ENCODE results near the gene PLA2G2C.

PLA2G2C gene

DNA sequence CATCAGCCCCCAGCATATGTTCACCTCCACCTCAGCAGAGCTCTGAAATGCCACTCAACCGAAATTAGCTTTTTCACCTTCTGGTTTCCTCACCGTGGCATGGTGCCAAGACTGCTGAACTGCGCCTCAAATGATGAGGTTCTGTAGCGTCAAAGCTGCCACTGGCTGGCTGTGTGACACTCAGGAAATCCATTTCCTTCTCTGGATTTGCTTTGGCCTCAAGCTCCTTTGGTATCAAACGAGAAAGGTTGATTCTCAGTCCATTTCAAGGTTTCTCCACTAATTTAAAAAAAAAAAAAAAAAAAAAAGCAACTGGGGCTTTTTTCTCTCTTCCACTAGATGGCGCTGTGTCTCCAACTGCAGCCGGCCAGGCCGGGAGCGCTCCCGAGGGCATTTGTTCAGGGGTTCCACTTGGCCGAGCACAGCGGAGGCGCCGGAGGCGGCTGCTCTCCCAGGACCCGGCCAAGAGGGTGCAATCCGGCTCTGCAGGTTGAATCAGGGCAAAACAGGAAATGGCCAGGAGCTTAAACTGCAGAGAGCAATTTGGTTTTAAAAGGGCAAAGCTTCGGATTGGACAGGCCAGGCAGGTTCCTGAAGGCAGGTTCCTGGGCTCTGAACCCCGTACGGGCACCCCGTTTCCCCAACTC lies 26.5 kb upstream of the PLA2G2C start (continued):
- TF ChIP-seq, protein P1, sequence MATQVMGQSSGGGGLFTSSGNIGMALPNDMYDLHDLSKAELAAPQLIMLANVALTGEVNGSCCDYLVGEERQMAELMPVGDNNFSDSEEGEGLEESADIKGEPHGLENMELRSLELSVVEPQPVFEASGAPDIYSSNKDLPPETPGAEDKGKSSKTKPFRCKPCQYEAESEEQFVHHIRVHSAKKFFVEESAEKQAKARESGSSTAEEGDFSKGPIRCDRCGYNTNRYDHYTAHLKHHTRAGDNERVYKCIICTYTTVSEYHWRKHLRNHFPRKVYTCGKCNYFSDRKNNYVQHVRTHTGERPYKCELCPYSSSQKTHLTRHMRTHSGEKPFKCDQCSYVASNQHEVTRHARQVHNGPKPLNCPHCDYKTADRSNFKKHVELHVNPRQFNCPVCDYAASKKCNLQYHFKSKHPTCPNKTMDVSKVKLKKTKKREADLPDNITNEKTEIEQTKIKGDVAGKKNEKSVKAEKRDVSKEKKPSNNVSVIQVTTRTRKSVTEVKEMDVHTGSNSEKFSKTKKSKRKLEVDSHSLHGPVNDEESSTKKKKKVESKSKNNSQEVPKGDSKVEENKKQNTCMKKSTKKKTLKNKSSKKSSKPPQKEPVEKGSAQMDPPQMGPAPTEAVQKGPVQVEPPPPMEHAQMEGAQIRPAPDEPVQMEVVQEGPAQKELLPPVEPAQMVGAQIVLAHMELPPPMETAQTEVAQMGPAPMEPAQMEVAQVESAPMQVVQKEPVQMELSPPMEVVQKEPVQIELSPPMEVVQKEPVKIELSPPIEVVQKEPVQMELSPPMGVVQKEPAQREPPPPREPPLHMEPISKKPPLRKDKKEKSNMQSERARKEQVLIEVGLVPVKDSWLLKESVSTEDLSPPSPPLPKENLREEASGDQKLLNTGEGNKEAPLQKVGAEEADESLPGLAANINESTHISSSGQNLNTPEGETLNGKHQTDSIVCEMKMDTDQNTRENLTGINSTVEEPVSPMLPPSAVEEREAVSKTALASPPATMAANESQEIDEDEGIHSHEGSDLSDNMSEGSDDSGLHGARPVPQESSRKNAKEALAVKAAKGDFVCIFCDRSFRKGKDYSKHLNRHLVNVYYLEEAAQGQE (tag by site-specific recombination; IDR thresholded peaks at IDR 0.05) = no peak
- TF ChIP-seq, protein P2, sequence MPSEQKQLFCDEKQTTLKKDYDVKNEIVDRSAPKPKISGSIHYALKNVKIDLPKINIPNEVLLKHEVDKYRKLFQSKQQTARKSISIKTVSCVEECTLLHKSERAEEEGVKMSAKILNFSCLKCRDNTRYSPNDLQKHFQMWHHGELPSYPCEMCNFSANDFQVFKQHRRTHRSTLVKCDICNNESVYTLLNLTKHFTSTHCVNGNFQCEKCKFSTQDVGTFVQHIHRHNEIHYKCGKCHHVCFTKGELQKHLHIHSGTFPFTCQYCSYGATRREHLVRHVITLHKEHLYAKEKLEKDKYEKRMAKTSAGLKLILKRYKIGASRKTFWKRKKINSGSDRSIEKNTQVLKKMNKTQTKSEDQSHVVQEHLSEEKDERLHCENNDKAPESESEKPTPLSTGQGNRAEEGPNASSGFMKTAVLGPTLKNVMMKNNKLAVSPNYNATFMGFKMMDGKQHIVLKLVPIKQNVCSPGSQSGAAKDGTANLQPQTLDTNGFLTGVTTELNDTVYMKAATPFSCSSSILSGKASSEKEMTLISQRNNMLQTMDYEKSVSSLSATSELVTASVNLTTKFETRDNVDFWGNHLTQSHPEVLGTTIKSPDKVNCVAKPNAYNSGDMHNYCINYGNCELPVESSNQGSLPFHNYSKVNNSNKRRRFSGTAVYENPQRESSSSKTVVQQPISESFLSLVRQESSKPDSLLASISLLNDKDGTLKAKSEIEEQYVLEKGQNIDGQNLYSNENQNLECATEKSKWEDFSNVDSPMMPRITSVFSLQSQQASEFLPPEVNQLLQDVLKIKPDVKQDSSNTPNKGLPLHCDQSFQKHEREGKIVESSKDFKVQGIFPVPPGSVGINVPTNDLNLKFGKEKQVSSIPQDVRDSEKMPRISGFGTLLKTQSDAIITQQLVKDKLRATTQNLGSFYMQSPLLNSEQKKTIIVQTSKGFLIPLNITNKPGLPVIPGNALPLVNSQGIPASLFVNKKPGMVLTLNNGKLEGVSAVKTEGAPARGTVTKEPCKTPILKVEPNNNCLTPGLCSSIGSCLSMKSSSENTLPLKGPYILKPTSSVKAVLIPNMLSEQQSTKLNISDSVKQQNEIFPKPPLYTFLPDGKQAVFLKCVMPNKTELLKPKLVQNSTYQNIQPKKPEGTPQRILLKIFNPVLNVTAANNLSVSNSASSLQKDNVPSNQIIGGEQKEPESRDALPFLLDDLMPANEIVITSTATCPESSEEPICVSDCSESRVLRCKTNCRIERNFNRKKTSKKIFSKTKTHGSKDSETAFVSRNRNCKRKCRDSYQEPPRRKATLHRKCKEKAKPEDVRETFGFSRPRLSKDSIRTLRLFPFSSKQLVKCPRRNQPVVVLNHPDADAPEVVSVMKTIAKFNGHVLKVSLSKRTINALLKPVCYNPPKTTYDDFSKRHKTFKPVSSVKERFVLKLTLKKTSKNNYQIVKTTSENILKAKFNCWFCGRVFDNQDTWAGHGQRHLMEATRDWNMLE (tag by site-specific recombination; conservative IDR thresholded peaks at IDR 0.05; ENCODE audit: low read depth) = no peak
- TF ChIP-seq ZNF175 (tag by site-specific recombination; IDR thresholded peaks at IDR 0.05) (no peak), ZBTB26 (tag by site-specific recombination; optimal IDR thresholded peaks at IDR 0.05) (peak; percentile 37), ZNF610 (tag by site-specific recombination; IDR thresholded peaks at IDR 0.05; ENCODE audit: borderline replicate concordance) (no peak), ZNF24 (tag by site-specific recombination; IDR thresholded peaks at IDR 0.05) (no peak), GLIS1 (tag by site-specific recombination; IDR thresholded peaks at IDR 0.05) (peak; percentile 22; the same call in 1 of the 2 replicates), KLF16 (tag by site-specific recombination; IDR thresholded peaks at IDR 0.05) (no peak), ZBTB20 (tag by site-specific recombination; IDR thresholded peaks at IDR 0.05) (peak; percentile 82), ZNF335 (tag by site-specific recombination; conservative IDR thresholded peaks at IDR 0.05) (peak; percentile 25; the same call in 1 of the 2 replicates), SP7 (tag by site-specific recombination; IDR thresholded peaks at IDR 0.05) (peak; percentile 29; the same call in 1 of the 2 replicates), ZNF2 (tag by site-specific recombination; IDR thresholded peaks at IDR 0.05) (0 out of 2 replicates have a peak, but pooled peaks have one; percentile 24), ZNF423 (tag by site-specific recombination; IDR thresholded peaks at IDR 0.05) (peak; percentile 49; the same call in 1 of the 2 replicates), ZNF707 (tag by site-specific recombination; IDR thresholded peaks at IDR 0.05) (no peak), KLF10 (tag by site-specific recombination; IDR thresholded peaks at IDR 0.05) (0 out of 2 replicates have a peak, but pooled peaks have one; percentile 9), ZNF660 (tag by site-specific recombination; IDR thresholded peaks at IDR 0.05) (0 out of 2 replicates have a peak, but pooled peaks have one; percentile 44), ZNF626 (tag by site-specific recombination; IDR thresholded peaks at IDR 0.05) (no peak)

Measured in HEK293 (cell line).